OCI-LY7 (cell line): Measurements from ENCODE around the gene CACNA1I.

Source experiments
- CTCF ChIP-seq: fragments of 200-600 bp; sonication (generic); conservative IDR thresholded peaks from 2 replicates; pipeline ENCODE4 v1.5.1; 2014; ENCODE audit warnings: mild to moderate bottlenecking, antibody characterized with exemption, low read length, moderate library complexity, mixed read lengths
- EZH2phosphoT487 ChIP-seq: fragments of 200-600 bp; sonication (generic); IDR thresholded peaks from 2 replicates; pipeline ENCODE4 v1.6.1; 2018; ENCODE audit warnings: low read depth, borderline replicate concordance, mild to moderate bottlenecking, mixed run types, antibody characterized with exemption, low read length, moderate library complexity, mixed read lengths

- no peak for TF ChIP-seq CTCF
- TF ChIP-seq EZH2phosphoT487: no peak
These were observed 109.1 kb downstream of the CACNA1I start for GRCh38 chr22:39679652-39680051.
